ENCODE data around the gene ZRANB3.
"Not testable (repeated sequence)": the region's sequence is repeated elsewhere in the genome, so short reads cannot be mapped to it uniquely, and the experiment has no call there.

ZRANB3 gene

GRCh38 chr2:135142323-135142722 is 388.7 kb downstream of the ZRANB3 start:
- H3K4me1 Mint-ChIP-seq = no peaks in the 10 kb centered on the region
- ATAC-seq (no peak), DNase-seq (ENCODE audit: low spot score in 2 of 2) (no peak)
- peaks cover 6% of the 10 kb centered on the region for H3K9me3 Mint-ChIP-seq
- peaks cover 37% of the 10 kb centered on the region for H3K36me3 Mint-ChIP-seq
- H3K27ac Mint-ChIP-seq = no peak overlapping the region
- H3K4me3 Mint-ChIP-seq = no peak overlapping the region

GRCh38 chr2:135140606-135141005 is 390.4 kb downstream of the ZRANB3 start:
- DNase-seq (ENCODE audit: low spot score in 2 of 2) (no peak), ATAC-seq (no peak)
- H3K4me1 Mint-ChIP-seq = no peaks in the 10 kb centered on the region
- H3K36me3 Mint-ChIP-seq = peaks cover 54% of the 10 kb centered on the region
- no peak overlapping the region for H3K27ac Mint-ChIP-seq
- H3K9me3 Mint-ChIP-seq = peaks cover 6% of the 10 kb centered on the region
- H3K4me3 Mint-ChIP-seq = no peak overlapping the region

DNA sequence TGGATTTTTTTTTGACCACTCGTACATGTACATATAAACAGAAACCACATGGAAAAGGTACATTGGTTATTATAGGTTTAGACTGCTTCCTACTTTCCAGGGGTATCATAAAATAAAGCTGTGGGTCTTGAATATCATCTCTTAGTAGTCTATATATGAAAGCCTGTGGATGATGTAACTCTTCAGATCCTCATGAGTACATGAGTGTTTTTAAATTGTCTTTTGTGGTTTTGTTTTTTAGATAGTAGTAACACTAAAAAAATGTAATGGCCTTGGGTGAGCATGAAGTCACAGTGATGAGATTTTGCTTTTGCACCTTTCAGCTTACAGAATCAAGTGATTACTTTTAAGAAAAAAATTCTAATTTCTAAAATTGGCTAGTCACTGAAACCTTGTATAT is 398.7 kb downstream of the ZRANB3 start:
- no peaks in the 10 kb centered on the region for H3K4me1 Mint-ChIP-seq
- no peaks in the 10 kb centered on the region for H3K9me3 Mint-ChIP-seq
- H3K36me3 Mint-ChIP-seq = peaks cover 78% of the 10 kb centered on the region
- no peak overlapping the region for H3K4me3 Mint-ChIP-seq
- ATAC-seq = no peak
- no peak overlapping the region for H3K27ac Mint-ChIP-seq
- no peak for DNase-seq (ENCODE audit: low spot score in 2 of 2)

DNA sequence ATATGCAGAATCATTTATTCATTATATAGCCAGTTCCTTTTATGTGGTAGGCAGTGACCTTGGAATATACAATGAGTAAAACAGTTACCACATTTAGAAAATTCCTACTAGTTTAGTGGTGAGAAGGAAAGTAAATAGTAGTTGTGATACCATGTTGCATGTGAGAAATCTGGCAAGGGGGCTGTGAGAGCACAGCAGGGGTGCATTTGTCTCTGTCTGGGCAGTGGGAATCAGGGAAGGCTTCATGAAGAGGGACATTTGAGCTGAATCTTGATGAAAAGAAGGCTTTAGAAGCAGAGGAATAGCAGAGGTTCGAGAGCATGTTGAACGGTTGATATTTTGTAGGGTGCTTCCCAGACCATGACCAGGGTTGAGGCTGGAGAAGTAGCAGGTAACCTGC is 400.3 kb downstream of the ZRANB3 start:
- Mint-ChIP-seq H3K9me3 (no peaks in the 10 kb centered on the region), H3K27ac (no peak overlapping the region), H3K4me1 (no peaks in the 10 kb centered on the region), H3K4me3 (no peak overlapping the region), H3K36me3 (peaks cover 78% of the 10 kb centered on the region)
- DNase-seq (ENCODE audit: low spot score in 2 of 2) (no peak), ATAC-seq (no peak)

- Mint-ChIP-seq H3K36me3 (peaks cover 53% of the 10 kb centered on the region), H3K9me3 (no peaks in the 10 kb centered on the region), H3K27ac (no peak overlapping the region), H3K4me3 (no peak overlapping the region), H3K4me1 (no peaks in the 10 kb centered on the region)
- no peak for DNase-seq (ENCODE audit: low spot score in 2 of 2)
- no peak for ATAC-seq
Measured at GRCh38 chr2:135125940-135126339, 405.1 kb downstream of the ZRANB3 start.

GRCh38 chr2:135124924-135125886 is 405.8 kb downstream of the ZRANB3 start:
- no peaks in the 10 kb centered on the region for H3K4me1 Mint-ChIP-seq
- ATAC-seq (no peak), DNase-seq (ENCODE audit: low spot score in 2 of 2) (no peak)
- H3K27ac Mint-ChIP-seq = no peak overlapping the region
- no peak overlapping the region for H3K4me3 Mint-ChIP-seq
- H3K36me3 Mint-ChIP-seq = peaks cover 52% of the 10 kb centered on the region
- H3K9me3 Mint-ChIP-seq = no peaks in the 10 kb centered on the region

- ATAC-seq; H3K9me3 Mint-ChIP-seq; DNase-seq (ENCODE audit: low spot score in 2 of 2); H3K4me1 Mint-ChIP-seq; H3K27ac Mint-ChIP-seq; H3K4me3 Mint-ChIP-seq: not testable (repeated sequence)
- peaks cover 39% of the 10 kb centered on the region for H3K36me3 Mint-ChIP-seq
Measured at GRCh38 chr2:135121658-135122039, 409.4 kb downstream of the ZRANB3 start.

GRCh38 chr2:135121016-135121657 is 409.9 kb downstream of the ZRANB3 start:
- Mint-ChIP-seq H3K4me1 (no peaks in the 10 kb centered on the region), H3K9me3 (no peaks in the 10 kb centered on the region), H3K27ac (no peak overlapping the region), H3K4me3 (no peak overlapping the region), H3K36me3 (peaks cover 34% of the 10 kb centered on the region)
- DNase-seq (ENCODE audit: low spot score in 2 of 2) = no peak
- no peak for ATAC-seq

DNA sequence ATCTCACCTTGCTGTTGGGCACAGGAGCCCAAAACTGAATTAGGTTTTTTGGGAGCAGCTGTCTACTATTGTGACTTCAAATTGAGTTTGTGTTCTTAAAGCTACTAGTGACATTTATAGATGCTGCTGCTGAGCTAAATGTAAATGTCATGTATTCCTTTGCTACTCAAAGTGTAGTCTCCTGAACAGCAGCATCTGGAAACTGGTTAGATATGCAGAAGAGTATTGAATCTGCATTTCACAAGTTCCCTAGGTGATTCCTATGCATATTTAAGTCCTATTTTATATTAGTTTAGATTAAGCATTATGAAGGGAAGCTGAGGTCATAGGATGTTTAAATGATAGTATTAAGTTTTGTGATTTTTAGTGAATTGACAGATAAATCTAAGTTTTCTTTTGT is 411.4 kb downstream of the ZRANB3 start:
- H3K27ac Mint-ChIP-seq = no peak overlapping the region
- no peak for DNase-seq (ENCODE audit: low spot score in 2 of 2)
- no peaks in the 10 kb centered on the region for H3K9me3 Mint-ChIP-seq
- H3K4me3 Mint-ChIP-seq = no peak overlapping the region
- peaks cover 29% of the 10 kb centered on the region for H3K36me3 Mint-ChIP-seq
- no peaks in the 10 kb centered on the region for H3K4me1 Mint-ChIP-seq
- ATAC-seq = no peak

- H3K4me1 Mint-ChIP-seq = peaks cover 8% of the 10 kb centered on the region
Measured at GRCh38 chr2:135113322-135113721, 417.7 kb downstream of the ZRANB3 start.

GRCh38 chr2:135105513-135106316 is 425.3 kb downstream of the ZRANB3 start:
- H3K27ac Mint-ChIP-seq; H3K4me3 Mint-ChIP-seq; DNase-seq (ENCODE audit: low spot score in 2 of 2); H3K4me1 Mint-ChIP-seq; H3K9me3 Mint-ChIP-seq; ATAC-seq: not testable (repeated sequence)
- peaks cover 15% of the 10 kb centered on the region for H3K36me3 Mint-ChIP-seq

More at GRCh38 chr2:135113322-135113721, 417.7 kb downstream of the ZRANB3 start:
- peaks cover 33% of the 10 kb centered on the region for H3K36me3 Mint-ChIP-seq
- no peak for DNase-seq (ENCODE audit: low spot score in 2 of 2)
- H3K4me3 Mint-ChIP-seq = no peak overlapping the region
- no peak overlapping the region for H3K27ac Mint-ChIP-seq
- no peak for ATAC-seq
- no peaks in the 10 kb centered on the region for H3K9me3 Mint-ChIP-seq

GRCh38 chr2:135103843-135104242 is 427.2 kb downstream of the ZRANB3 start:
- DNase-seq (ENCODE audit: low spot score in 2 of 2) = no peak
- H3K27ac Mint-ChIP-seq = no peak overlapping the region
- H3K4me1 Mint-ChIP-seq = no peaks in the 10 kb centered on the region
- H3K4me3 Mint-ChIP-seq = no peak overlapping the region
- H3K36me3 Mint-ChIP-seq = peaks cover 15% of the 10 kb centered on the region
- no peak for ATAC-seq
- peaks cover 3% of the 10 kb centered on the region for H3K9me3 Mint-ChIP-seq

DNA sequence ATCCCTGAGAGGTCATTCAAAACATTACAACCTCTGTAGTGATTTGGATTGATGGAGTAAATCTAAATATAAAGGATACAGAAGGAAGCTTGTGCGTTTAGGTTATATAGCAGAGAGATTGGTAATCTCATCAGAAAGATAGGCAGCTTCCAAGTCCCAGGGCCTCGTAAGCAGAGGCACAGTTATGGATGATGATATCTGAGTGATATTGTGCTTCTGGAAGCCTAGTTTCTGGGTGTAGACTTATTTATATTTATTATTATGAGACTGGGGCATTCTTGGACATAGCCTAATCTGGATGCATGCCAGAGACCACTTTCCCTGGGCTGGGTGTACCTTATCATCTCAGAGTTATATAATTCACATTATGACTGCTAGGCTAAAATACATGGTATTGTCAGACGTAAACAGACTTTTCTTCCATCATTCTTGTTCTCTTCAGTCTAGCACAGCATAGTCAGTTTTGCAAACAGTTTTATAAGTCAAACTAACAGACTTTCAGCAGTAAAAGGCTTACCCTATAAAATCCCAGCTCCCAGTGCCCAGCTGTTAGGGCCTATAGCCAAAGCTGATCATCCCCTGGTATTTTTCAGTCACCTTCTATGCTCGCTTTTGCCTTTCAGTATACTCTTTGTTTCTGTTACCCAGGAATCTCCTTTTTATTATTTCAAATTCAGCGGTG is 431.1 kb downstream of the ZRANB3 start:
- no peak overlapping the region for H3K4me3 Mint-ChIP-seq
- H3K36me3 Mint-ChIP-seq = peaks cover 15% of the 10 kb centered on the region
- DNase-seq (ENCODE audit: low spot score in 2 of 2) (no peak), ATAC-seq (no peak)
- H3K27ac Mint-ChIP-seq = peak overlapping the region; percentile 65
- no peaks in the 10 kb centered on the region for H3K9me3 Mint-ChIP-seq
- no peaks in the 10 kb centered on the region for H3K4me1 Mint-ChIP-seq

GRCh38 chr2:135097532-135098231 is 433.3 kb downstream of the ZRANB3 start:
- Mint-ChIP-seq H3K27ac (no peak overlapping the region), H3K4me1 (no peaks in the 10 kb centered on the region), H3K9me3 (no peaks in the 10 kb centered on the region), H3K4me3 (no peak overlapping the region), H3K36me3 (peaks cover 8% of the 10 kb centered on the region)
- no peak for DNase-seq (ENCODE audit: low spot score in 2 of 2)
- ATAC-seq = no peak
